Activated CD4-positive, alpha-beta memory T cell treated with anti-CD3 and anti-CD28 coated beads, Interleukin-2, amount 10 ng/mL, durations not matched to agents 7 days and 5 days (primary cell): ENCODE results near the gene RTN4. TPM values are rescaled to one million over a fixed set of nuclear protein-coding genes. Genes with fewer than 3 reads are reported as not detected.
A peak's percentile ranks its signal among the peaks of the same experiment; 100 is the strongest.

Experiments used
- CTCF ChIA-PET: fragments of 350-600 bp; sonication (Branson Sonifier 250); formaldehyde crosslinking; loops from one replicate; lab custom pipeline; 2021; ENCODE audit warnings: antibody characterized with exemption, inconsistent platforms; lab: Charles Lee
- POLR2A ChIA-PET: fragments of 350-600 bp; sonication (Branson Sonifier 250); formaldehyde crosslinking; loops from one replicate; lab custom pipeline; 2021; ENCODE audit warnings: antibody characterized with exemption; lab: Charles Lee
- DNase-seq: peaks from one replicate; pipeline ENCODE4 v3.0.0-alpha.2; 2020
- H3K27ac Mint-ChIP-seq: one replicate; pipeline ENCODE4 v1.8.0; 2021; ENCODE audit warnings: mild to moderate bottlenecking, mixed read lengths
- H3K27me3 Mint-ChIP-seq: one replicate; pipeline ENCODE4 v1.8.0; 2021; ENCODE audit warnings: mixed read lengths
- H3K36me3 Mint-ChIP-seq: one replicate; pipeline ENCODE4 v1.8.0; 2021; ENCODE audit warnings: low read depth, mixed read lengths
- H3K4me1 Mint-ChIP-seq: one replicate; pipeline ENCODE4 v1.8.0; 2021; ENCODE audit warnings: mixed read lengths
- H3K4me3 Mint-ChIP-seq: one replicate; pipeline ENCODE4 v1.8.0; 2021; ENCODE audit warnings: mild to moderate bottlenecking, mixed read lengths
- H3K9me3 Mint-ChIP-seq: one replicate; pipeline ENCODE4 v1.8.0; 2021; ENCODE audit warnings: mixed read lengths
- total RNA-seq, 2 experiments: library from RNA; stranded (reverse); gene quantifications; one replicate each; pipeline ENCODE4 v1.2.3, GENCODE V29; 2021

The RTN4 gene
- total RNA-seq, 2 experiments from 2014 or later: 90.1 to 92.4 TPM

GRCh38 chr2:54967269-54967668 is 83.0 kb downstream of the RTN4 start:
- H3K4me3 Mint-ChIP-seq: no peak overlapping the region
- no peak for DNase-seq
- ChIA-PET POLR2A (no interaction called here), CTCF (no interaction called here)
- no peaks in the 10 kb centered on the region for H3K27me3 Mint-ChIP-seq
- H3K4me1 Mint-ChIP-seq: peaks cover 28% of the 10 kb centered on the region
- H3K9me3 Mint-ChIP-seq: no peaks in the 10 kb centered on the region
- peaks cover 35% of the 10 kb centered on the region for H3K36me3 Mint-ChIP-seq
- H3K27ac Mint-ChIP-seq: no peak overlapping the region

- CTCF ChIA-PET: no interaction called here
- Mint-ChIP-seq H3K4me3 (no peak overlapping the region), H3K27ac (no peak overlapping the region), H3K36me3 (peaks cover 35% of the 10 kb centered on the region), H3K4me1 (peaks cover 28% of the 10 kb centered on the region), H3K9me3 (no peaks in the 10 kb centered on the region), H3K27me3 (no peaks in the 10 kb centered on the region)
- no peak for DNase-seq
- POLR2A ChIA-PET: no interaction called here
Observed at GRCh38 chr2:54966837-54967236, 83.4 kb downstream of the RTN4 start.

DNA sequence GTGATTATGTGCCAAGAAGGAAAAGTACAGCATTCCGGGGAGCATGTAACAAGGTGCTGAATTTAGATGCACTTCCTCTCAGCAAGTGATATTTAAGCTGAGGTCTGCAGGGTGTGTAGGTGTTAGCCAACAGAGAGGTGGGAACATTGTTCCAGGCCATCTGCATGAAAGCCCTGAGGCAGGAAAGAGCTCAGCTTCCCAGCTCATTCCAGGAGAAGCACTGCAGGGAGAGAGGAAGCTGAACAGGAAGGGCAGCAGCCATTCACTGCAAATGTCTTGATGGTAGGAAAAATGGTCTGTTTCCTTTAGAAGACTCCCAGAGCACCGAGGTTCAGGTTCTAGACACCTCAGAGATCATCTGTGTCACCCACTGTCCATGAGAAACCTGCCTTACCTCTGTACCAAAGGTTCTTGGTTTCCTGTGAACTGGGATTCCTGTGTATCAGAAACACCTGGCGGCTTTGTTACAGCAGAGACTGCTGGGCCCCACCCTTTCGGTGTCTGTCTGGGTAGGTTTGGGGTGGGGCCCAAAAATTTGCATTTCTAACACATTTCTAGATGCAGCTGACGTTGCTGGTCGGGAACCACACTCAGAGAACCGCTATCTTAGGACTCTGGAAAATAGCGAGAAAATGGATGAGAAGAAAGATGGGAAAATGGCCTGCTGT is 84.0 kb downstream of the RTN4 start:
- DNase-seq: no peak
- Mint-ChIP-seq H3K36me3 (peaks cover 31% of the 10 kb centered on the region), H3K4me1 (peaks cover 28% of the 10 kb centered on the region), H3K27ac (no peak overlapping the region), H3K4me3 (no peak overlapping the region), H3K9me3 (no peaks in the 10 kb centered on the region), H3K27me3 (no peaks in the 10 kb centered on the region)
- ChIA-PET CTCF (no interaction called here), POLR2A (interaction anchor here (1.9 kb wide), 1 partner anchor 84 kb away, joined by 7 read pairs; the partner anchor contains the start of gene RTN4)

DNA sequence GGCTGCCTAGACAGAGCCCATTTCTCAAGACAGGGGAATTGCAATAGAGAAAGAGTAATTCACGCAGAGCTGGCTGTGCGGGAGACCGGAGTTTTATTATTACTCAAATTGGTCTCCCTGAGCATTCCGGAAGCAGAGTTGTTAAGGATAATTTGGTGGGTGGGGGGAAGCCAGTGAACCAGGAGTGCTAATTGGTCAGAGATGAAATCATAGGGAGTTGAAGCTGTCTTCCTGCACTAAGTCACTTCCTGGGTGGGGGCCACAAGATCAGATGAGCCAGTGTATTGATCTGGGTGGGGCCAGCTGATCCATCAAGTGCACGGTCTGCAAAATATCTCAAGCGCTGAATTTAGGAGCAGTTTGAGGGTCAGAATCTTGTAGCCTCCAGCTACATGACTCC is 84.8 kb downstream of the RTN4 start:
- H3K4me1 Mint-ChIP-seq: peaks cover 28% of the 10 kb centered on the region
- H3K9me3 Mint-ChIP-seq: no peaks in the 10 kb centered on the region
- no peak for DNase-seq
- CTCF ChIA-PET: no interaction called here
- POLR2A ChIA-PET: interaction anchor here (1.9 kb wide), 1 partner anchor 85 kb away, joined by 7 read pairs; the partner anchor contains the start of gene RTN4
- H3K36me3 Mint-ChIP-seq: peaks cover 25% of the 10 kb centered on the region
- peak overlapping the region; percentile 44 for H3K27ac Mint-ChIP-seq
- H3K4me3 Mint-ChIP-seq: no peak overlapping the region
- no peaks in the 10 kb centered on the region for H3K27me3 Mint-ChIP-seq

GRCh38 chr2:54964816-54965215 is 85.4 kb downstream of the RTN4 start:
- no peaks in the 10 kb centered on the region for H3K27me3 Mint-ChIP-seq
- no peak overlapping the region for H3K27ac Mint-ChIP-seq
- ChIA-PET POLR2A (interaction anchor here (1.9 kb wide), 1 partner anchor 85 kb away, joined by 7 read pairs; the partner anchor contains the start of gene RTN4), CTCF (no interaction called here)
- no peak overlapping the region for H3K4me3 Mint-ChIP-seq
- H3K4me1 Mint-ChIP-seq: peaks cover 28% of the 10 kb centered on the region
- H3K36me3 Mint-ChIP-seq: peaks cover 19% of the 10 kb centered on the region
- no peaks in the 10 kb centered on the region for H3K9me3 Mint-ChIP-seq
- no peak for DNase-seq

DNA sequence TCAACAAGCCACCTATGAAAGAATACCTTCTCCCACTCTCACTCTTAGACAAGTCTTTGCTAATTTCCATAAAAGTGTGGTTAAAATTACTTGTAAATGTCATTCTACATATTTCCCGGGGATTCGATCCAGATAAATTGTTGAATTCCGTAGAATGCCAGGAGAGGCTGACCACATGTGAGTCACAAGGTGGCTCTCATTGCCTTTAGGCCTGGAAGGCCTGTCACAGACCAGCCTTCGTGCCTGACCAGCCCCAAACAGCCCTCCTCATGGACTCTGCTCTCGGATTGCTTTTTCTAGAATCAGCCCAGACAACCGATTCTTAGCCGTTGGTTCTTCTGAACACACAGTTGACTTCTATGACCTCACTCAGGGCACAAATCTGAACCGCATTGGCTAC is 86.0 kb downstream of the RTN4 start:
- ChIA-PET CTCF (no interaction called here), POLR2A (interaction anchor here (1.9 kb wide), 1 partner anchor 86 kb away, joined by 7 read pairs; the partner anchor contains the start of gene RTN4)
- Mint-ChIP-seq H3K4me3 (no peak overlapping the region), H3K4me1 (peaks cover 28% of the 10 kb centered on the region), H3K27ac (no peak overlapping the region), H3K27me3 (no peaks in the 10 kb centered on the region), H3K9me3 (no peaks in the 10 kb centered on the region), H3K36me3 (peaks cover 14% of the 10 kb centered on the region)
- no peak for DNase-seq

GRCh38 chr2:54963476-54963875 is 86.8 kb downstream of the RTN4 start:
- no peaks in the 10 kb centered on the region for H3K27me3 Mint-ChIP-seq
- no peaks in the 10 kb centered on the region for H3K9me3 Mint-ChIP-seq
- POLR2A ChIA-PET: interaction anchor here (1.1 kb wide), 1 partner anchor 16 kb away, joined by 3 read pairs; no protein-coding TSS in a partner anchor
- CTCF ChIA-PET: no interaction called here
- H3K4me1 Mint-ChIP-seq: peaks cover 28% of the 10 kb centered on the region
- no peak overlapping the region for H3K4me3 Mint-ChIP-seq
- H3K36me3 Mint-ChIP-seq: peaks cover 14% of the 10 kb centered on the region
- DNase-seq: no peak
- H3K27ac Mint-ChIP-seq: no peak overlapping the region

DNA sequence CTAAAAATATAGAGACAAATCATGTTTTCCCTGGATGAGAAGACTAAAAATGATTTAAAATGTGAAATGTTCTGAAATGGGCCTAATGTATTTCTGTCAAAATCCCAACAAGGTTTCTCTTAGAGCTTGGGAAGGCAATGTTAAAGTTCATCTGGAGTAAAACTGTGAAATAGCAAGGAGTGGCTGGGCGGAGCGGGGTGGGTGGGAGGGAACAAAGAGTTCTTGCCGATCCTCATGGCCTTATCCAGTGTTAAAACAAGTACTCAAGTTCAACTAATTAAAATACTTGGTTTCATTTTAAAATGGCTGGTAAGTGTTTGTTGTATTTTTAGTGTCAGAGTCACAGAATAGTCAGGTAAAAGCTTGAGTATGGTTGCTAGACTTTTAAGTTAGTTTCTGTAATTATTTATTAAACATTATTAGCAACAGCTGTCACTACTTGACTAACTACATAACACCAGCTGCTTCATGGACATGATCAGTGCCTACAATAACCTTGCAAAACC is 87.3 kb downstream of the RTN4 start:
- no peaks in the 10 kb centered on the region for H3K9me3 Mint-ChIP-seq
- peaks cover 14% of the 10 kb centered on the region for H3K36me3 Mint-ChIP-seq
- ChIA-PET POLR2A (interaction anchor here (1.1 kb wide), 1 partner anchor 16 kb away, joined by 3 read pairs; no protein-coding TSS in a partner anchor), CTCF (no interaction called here)
- no peaks in the 10 kb centered on the region for H3K27me3 Mint-ChIP-seq
- no peak overlapping the region for H3K4me3 Mint-ChIP-seq
- peaks cover 28% of the 10 kb centered on the region for H3K4me1 Mint-ChIP-seq
- H3K27ac Mint-ChIP-seq: no peak overlapping the region
- no peak for DNase-seq

DNA sequence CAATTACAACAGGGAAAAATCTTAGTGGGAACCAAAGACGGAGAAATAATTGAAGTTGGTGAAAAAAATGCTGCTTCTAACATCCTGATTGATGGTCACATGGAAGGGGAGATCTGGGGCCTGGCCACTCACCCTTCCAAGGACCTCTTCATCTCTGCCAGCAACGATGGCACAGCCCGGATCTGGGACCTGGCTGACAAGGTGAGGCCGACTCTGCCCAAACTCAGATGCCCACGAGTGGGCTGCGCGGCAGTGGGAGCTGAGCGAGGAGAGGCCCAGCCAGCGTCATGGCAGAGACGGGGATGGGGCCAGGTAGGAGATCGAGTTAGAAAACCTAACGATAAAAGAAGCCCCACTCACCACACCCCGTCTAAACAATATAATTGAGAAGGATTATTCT is 87.7 kb downstream of the RTN4 start:
- Mint-ChIP-seq H3K27ac (no peak overlapping the region), H3K36me3 (peaks cover 14% of the 10 kb centered on the region), H3K27me3 (no peaks in the 10 kb centered on the region), H3K9me3 (no peaks in the 10 kb centered on the region), H3K4me1 (peaks cover 28% of the 10 kb centered on the region), H3K4me3 (no peak overlapping the region)
- POLR2A ChIA-PET: no interaction called here
- CTCF ChIA-PET: no interaction called here
- no peak for DNase-seq

GRCh38 chr2:54960164-54960563 is 90.1 kb downstream of the RTN4 start:
- no peak for DNase-seq
- ChIA-PET CTCF (no interaction called here), POLR2A (interaction anchor here (0.8 to 1.3 kb wide), 3 partner anchors 10 to 90 kb away, joined by 3 to 4 read pairs (median 3); partner anchors contain the start of gene RTN4)
- no peak overlapping the region for H3K27ac Mint-ChIP-seq
- no peaks in the 10 kb centered on the region for H3K27me3 Mint-ChIP-seq
- H3K9me3 Mint-ChIP-seq: no peaks in the 10 kb centered on the region
- peaks cover 12% of the 10 kb centered on the region for H3K4me1 Mint-ChIP-seq
- H3K36me3 Mint-ChIP-seq: no peaks in the 10 kb centered on the region
- no peak overlapping the region for H3K4me3 Mint-ChIP-seq

DNA sequence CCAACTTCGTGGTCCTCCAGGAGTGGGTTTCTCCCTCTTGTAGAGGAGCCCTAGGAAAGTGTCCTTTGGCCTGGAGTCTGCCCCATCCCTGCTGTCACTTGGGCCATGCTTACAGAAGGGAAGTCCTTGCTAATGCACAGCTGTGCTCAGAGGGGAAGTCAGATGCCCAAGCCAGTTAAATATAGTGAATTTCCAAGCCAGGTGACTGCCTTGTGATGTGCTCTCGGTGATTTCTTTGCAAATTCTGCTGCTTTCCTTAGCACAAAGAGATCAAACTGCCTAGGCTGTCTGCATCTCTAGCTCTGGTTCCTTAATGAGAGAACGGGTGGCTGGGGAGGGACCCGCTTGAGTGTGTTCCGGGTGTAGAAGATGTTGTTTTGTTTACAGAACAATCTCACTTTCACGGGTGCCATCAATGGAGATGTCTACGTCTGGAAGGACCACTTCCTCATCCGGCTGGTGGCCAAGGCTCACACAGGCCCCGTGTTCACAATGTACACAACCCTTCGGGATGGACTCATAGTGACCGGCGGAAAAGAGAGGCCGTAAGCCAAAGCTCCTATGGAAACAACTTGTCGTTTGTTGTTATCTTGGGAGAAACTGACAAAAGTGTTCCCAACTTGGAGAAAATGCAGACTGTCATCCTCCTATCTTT is 91.4 kb downstream of the RTN4 start:
- no peak for DNase-seq
- H3K36me3 Mint-ChIP-seq: no peaks in the 10 kb centered on the region
- no peaks in the 10 kb centered on the region for H3K27me3 Mint-ChIP-seq
- H3K27ac Mint-ChIP-seq: no peak overlapping the region
- ChIA-PET CTCF (no interaction called here), POLR2A (no interaction called here)
- H3K9me3 Mint-ChIP-seq: no peaks in the 10 kb centered on the region
- peaks cover 2% of the 10 kb centered on the region for H3K4me1 Mint-ChIP-seq
- no peak overlapping the region for H3K4me3 Mint-ChIP-seq

DNA sequence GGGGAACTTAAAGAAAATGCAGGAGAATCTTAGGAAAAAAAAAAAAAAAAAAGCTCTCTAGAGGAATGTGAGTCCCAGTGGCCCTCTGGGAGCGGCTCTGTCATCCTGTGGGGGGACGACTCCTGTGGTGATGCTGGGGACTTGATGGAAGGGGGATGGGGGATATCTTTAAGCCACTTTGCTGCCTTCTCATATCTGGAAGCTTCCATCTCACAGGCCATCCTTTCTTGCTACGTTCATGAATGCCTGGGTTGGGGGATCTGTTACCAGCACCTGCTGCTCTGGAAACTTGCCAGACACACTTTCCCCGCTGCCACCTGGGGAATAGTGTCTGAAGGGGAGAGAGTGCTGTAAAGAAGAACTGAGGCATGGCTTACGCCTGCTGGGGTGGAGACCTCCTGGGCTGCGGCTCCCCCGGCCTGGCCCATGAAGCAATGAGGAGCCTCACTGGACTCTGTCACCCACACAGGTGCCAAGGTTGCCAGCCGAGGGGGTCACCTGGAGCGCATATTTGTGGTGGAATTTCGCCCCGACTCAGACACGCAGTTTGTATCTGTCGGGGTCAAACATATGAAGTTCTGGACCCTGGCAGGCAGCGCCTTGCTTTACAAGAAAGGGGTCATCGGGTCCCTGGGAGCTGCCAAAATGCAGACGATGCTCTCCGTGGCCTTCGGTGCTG is 92.8 kb downstream of the RTN4 start:
- H3K4me1 Mint-ChIP-seq: peaks cover 9% of the 10 kb centered on the region
- no peaks in the 10 kb centered on the region for H3K36me3 Mint-ChIP-seq
- H3K27ac Mint-ChIP-seq: no peak overlapping the region
- no peak overlapping the region for H3K4me3 Mint-ChIP-seq
- H3K27me3 Mint-ChIP-seq: no peaks in the 10 kb centered on the region
- POLR2A ChIA-PET: interaction anchor here (1.7 kb wide), 1 partner anchor 93 kb away, joined by 4 read pairs; no protein-coding TSS in a partner anchor
- CTCF ChIA-PET: interaction anchor here (0.7 kb wide), 1 partner anchor 249 kb away, joined by 4 read pairs; no protein-coding TSS in a partner anchor
- no peak for DNase-seq
- H3K9me3 Mint-ChIP-seq: no peaks in the 10 kb centered on the region
